Measurements from ENCODE around the gene HSDL2.
"Not testable (repeated sequence)": the region's sequence is repeated elsewhere in the genome, so short reads cannot be mapped to it uniquely, and the experiment has no call there.

HSDL2 gene

DNA sequence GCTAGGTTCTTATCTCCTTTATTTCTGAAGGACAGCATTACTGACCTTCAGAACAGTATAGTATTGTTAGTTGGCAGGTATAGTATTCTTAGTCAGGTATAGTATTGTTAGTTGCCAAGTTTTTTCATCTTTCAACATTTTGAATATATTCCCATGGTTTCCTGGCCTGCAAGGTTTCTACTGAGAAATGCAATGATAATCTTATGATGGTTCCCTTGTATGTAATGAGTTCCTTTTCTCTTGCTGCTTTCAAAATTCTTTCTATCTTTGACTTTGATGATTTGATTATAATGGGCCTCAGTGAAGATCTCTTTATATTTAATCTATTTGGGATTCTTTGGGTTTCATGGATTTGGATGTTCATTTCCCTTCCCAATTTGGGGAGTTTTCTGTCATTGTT is 12.4 kb upstream of the HSDL2 start:
- no peak for DNase-seq

GRCh38 chr9:112369817-112370216 is 10.1 kb upstream of the HSDL2 start:
- DNase-seq = no peak

DNA sequence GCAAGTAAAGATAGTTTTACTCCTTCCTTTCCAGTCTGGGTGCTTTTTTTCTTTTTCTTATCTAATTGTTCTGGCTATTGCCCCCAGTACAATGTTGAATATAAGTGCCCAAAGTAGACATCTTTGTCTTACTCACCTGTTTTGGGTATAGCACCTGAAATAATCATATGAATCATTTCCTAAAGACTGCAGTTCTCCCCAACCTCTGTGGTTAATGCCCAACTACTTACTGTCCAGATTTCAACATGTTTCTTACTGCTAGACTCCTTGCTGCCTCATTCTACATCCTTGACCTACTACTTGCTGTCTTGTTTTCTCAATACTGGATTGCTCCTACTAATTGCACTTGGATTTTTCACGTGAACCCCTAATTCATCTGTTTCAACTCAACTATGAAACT is 8.8 kb upstream of the HSDL2 start:
- no peak for DNase-seq

DNA sequence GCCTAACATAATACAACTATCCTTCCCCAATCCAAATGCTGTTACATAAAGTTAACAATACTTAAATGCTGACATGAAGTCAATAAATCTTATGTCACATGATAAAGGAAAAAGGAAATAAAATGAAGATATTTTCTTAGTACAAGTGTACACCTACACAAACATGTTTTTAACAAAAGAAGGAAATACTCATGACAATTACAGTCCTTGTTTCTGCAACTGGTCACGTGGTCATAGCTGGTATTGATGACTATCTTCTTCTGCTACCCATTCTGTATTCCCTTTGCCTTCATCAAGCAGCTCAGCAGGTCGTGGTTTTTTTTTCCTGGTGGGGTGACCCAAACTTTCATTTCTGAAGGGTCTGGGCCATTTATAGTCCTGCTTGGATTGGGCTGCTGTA is 6.2 kb upstream of the HSDL2 start:
- not testable (repeated sequence) for DNase-seq

- not testable (repeated sequence) for DNase-seq
These were observed 5.7 kb upstream of the HSDL2 start for GRCh38 chr9:112374232-112374631.

- DNase-seq = no peak
These were observed 4.5 kb upstream of the HSDL2 start for GRCh38 chr9:112375361-112375760.

- no peak for DNase-seq
These were observed 2.8 kb upstream of the HSDL2 start for GRCh38 chr9:112377087-112377486.

- DNase-seq = no peak
These were observed 2.1 kb upstream of the HSDL2 start for GRCh38 chr9:112377684-112378327.

GRCh38 chr9:112378328-112379176 is 1.4 kb upstream of the HSDL2 start:
- no peak for DNase-seq

DNA sequence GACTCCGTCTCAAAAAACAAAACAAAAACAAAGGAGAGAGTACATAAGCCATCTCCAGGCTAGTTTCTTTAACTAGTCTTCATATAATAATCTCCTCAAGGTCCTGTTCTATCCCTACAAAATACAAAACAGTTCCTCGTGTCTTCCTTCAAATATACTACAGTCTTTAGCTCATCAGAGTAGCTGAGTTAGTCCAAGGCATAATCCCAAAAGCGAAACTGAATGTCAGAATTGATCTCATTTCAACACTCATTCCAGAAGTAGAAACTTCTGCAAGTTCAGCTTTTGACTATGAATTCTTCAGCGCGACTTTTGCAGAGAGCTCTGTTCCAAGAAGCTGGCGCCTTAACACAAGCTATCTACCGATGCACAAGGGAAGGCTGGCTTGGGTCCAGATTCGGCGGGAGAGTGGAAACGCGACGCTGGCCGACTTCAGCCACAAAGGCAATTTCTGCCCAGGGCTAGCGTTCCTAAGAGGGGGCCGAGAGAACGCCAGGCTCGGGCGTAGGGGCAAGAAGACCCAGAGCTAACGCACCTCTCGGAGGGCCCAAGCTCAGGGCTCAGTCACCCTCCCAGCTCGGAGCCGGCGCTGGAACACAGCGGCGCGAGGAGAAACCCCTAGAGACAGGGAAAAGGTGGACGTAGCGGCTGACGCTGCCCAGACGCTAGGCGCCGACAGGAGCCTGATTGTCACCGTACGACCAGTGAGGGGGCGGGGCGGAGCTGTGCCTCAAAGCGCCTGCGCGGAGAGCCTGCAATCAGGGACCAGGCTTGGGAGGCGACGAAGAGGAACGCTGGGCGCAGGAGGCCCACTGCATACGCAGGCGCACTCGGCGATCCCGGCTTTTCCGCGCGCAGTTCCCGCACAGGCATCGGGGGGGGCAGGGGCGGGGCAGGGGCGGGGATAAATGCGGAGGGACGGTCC is 469 bp upstream of the HSDL2 start:
- DNase-seq = peak; percentile 97

GRCh38 chr9:112380825-112381221 is 915 bp downstream of the HSDL2 start:
- no peak for DNase-seq

DNA sequence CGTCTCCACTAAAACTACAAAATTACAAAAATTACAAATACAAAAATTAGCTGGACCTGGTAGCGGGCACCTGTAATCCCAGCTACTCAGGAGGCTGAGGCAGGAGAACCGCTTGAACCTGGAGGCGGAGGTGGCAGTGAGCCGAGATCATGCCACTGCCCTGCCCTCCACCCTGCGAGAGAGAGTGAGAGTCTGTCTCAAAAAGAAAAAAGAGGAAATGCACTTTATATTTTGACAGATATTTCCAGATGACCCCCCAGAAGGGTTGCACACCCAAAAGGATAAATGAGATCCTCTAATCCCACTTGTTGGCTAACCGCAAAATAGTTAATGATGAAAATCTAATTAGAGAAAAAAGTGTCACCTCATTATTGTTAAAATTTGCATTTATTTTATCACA is 2.2 kb downstream of the HSDL2 start:
- no peak for DNase-seq

DNA sequence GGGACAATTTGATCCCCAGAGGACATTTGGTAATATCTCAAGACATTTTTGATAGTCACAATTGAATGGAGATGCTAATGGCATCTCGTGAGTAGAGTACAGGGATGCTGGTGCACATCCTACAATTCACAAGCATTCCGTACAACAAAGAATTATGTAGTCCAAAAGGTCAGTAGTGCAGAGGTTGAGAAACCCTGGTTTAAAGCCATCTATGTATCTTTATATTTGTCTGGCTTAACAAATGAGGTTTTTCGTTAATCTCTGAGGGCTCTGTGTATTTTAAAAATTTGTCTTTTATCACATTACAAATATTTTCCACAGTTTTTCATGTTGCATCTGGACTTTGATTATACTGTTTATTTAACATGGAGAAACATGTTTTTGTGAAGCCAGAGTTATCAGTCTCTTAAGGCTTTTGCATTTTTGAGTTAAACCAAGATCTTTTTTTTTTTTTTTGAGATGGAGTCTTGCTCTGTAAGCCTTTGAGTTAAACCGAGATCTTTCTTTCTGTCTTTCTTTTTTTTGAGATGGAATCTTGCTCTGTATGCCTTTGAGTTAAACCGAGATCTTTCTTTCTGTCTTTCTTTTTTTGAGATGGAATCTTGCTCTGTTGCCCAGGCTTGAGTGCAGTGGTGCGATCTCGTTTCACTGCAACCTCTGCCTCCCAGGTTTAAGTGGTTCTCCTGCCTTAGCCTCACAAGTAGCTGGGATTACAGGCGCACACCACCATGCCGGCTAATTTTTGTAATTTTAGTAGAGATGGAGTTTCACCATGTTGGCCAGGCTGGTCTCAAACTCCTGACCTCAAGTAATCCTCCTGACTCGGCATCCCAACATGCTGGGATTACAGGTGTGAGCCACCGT is 2.8 kb downstream of the HSDL2 start:
- DNase-seq = no peak

DNA sequence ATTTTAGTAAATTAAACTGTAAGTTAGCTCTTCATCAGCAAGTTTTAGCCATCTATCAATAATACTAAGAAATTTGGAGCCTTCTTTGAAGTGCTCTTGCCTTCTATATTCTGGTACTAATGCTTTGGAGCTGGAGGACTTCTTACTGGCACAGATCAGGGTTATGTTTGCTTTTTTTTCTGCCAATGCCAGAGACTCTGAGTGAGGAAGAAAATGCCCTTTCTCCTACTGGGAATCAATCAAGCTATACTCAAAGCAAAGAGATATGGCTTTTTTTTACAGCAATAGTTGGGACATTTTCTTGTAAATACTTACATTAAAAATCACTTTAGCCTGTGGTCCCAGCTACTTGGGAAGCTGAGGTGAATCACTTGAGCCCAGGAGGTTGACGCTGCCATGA is 4.3 kb downstream of the HSDL2 start:
- no peak for DNase-seq

- DNase-seq = no peak
These were observed 4.8 kb downstream of the HSDL2 start for GRCh38 chr9:112384690-112385089.

- DNase-seq = no peak
These were observed 7.2 kb downstream of the HSDL2 start for GRCh38 chr9:112387115-112387514.

DNA sequence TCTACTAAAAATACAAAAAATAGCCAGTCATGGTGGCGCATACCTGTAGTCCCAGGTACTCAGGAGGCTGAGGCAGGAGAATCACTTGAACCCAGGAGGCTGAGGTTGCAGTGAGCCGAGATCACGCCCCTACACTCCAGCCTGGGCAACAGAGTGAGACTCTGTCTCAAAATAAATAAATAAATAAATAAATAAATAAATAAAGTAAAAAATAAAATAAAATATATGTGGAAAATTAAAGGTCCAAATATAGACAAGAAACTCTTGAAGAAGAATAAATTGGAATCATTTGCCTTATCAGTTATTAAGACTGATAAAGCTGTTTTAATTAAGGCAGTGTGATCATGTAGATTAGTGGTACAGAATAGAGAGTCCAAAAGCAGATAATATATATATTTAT is 10.0 kb downstream of the HSDL2 start:
- DNase-seq = not testable (repeated sequence)

DNA sequence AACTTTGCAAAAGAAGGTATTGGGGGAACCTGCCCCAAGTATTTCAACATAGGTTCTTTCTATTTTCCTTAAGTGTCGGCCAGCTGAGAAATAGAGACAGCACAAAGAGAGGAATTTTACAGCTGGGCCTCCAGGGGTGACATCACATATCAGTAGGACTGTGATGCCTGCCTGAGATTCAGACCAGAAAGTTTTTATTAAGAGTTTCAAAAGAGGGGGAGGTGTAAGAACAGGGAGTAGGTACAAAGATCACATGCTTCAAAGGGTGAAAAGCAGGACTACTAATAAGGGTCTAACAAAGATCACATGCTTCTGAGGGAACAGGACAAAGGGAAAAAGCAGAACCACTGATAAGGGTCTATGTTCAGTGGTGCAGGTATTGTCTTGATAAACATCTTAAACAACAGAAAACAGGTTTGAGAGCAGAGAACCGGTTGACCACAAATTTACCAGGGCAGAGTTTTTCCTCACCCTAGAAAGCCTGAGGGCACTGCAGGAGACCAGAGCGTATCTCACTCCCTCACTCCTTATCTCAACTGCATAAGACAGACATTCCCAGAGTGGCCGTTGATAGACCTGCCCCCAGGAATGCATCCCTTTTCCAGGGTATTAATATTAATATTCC is 12.1 kb downstream of the HSDL2 start:
- not testable (repeated sequence) for DNase-seq

- DNase-seq = not testable (repeated sequence)
These were observed 13.2 kb downstream of the HSDL2 start for GRCh38 chr9:112393146-112393545.

DNA sequence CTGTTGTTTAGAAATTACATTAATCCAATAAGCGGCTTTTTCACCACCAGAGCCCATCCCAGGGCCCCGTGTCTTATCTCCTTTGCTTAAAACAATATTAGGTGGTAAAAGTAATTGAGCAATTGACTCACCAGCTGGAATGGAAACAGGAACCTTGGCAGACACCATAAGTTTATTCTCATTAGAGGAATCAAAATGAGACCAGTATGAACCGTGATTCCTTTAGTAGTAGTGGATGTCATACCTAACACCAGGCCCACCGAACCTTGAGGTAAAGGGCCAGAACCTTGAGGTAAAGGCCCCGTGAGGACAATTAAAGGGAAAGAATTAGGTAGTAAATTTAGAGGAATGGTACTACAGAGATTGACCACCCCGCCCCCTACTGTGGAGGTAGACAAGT is 16.5 kb downstream of the HSDL2 start:
- DNase-seq = no peak

DNA sequence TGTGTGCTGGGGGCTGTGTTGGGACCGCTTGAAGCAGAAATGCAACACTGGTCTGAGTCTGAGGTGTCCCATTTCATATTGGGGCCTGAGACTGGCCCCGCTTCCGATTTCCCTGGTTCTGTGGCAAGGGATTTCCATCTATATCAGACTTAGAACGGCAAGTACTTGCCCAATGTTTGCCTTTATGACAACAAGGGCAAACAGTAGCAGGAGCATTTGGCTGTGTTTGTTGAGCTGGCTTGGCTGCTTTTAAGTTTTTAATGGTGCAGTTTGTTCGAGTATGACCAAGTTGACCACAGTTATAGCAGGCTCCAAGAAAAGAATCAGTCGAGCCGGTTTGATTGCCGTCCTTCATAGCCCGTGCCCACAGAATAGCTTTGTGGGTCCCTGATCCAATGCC is 17.0 kb downstream of the HSDL2 start:
- no peak for DNase-seq
